Adrenal gland (tissue), 5 donors: ENCODE data around the gene SCAPER.
A peak's percentile ranks its signal among the peaks of the same experiment; 100 is the strongest.

ENCODE experiments used
- POLR2A ChIP-seq, 2 donors: fragments of 450-650 bp; IDR thresholded peaks; one replicate each; pipeline ENCODE4 v1.6.1; 2017; ENCODE audit warnings: antibody characterized with exemption in 2 of 2, mild to moderate bottlenecking in 2 of 2, moderate library complexity in 1 of 2
- TF ChIP-seq, protein P1 (sequence below), 6 experiments: fragments of 450-650 bp in 4 of 6; fragments of 200-600 bp in 2 of 6; sonication (generic) in 1 of 6; IDR thresholded peaks; 1 replicate in 5 of 6; 2 replicates in 1 of 6; pipeline versions ENCODE4 v1.5.1 to v1.8.0; 2016 to 2021; ENCODE audit warnings: antibody characterized with exemption in 6 of 6, mild to moderate bottlenecking in 2 of 6, moderate library complexity in 1 of 6
- donor health status: DM: no; HTN: no; CAD: no.

DNA sequence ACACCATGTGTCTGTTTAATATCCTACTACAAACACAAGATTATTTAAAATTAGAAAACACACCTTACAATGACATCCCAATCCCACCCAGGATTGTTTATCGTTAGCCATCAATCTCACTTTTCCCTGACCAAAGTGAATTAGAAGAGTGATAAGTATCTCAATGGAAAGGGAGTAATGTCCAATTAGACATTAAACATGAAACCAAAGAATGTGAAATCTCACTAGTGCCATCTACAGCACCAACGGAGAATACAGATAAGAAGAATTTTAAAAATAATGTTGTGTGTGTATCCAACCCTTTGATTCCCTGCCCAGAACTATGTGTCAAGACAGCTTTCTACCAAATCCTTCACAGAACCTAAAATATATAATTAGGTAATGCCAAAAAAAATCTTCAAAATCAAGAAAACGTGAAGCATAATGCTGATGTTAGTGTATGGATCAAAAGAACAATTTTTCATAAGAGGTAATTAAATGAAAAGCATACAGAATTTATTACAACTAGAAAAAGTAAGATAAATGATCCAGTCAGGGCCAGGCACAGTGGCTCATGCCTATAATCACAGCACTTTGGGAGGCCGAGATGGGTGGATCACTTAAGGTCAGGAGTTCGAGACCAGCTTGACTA is 64.2 kb downstream of the SCAPER start:
- TF ChIP-seq, protein P1, sequence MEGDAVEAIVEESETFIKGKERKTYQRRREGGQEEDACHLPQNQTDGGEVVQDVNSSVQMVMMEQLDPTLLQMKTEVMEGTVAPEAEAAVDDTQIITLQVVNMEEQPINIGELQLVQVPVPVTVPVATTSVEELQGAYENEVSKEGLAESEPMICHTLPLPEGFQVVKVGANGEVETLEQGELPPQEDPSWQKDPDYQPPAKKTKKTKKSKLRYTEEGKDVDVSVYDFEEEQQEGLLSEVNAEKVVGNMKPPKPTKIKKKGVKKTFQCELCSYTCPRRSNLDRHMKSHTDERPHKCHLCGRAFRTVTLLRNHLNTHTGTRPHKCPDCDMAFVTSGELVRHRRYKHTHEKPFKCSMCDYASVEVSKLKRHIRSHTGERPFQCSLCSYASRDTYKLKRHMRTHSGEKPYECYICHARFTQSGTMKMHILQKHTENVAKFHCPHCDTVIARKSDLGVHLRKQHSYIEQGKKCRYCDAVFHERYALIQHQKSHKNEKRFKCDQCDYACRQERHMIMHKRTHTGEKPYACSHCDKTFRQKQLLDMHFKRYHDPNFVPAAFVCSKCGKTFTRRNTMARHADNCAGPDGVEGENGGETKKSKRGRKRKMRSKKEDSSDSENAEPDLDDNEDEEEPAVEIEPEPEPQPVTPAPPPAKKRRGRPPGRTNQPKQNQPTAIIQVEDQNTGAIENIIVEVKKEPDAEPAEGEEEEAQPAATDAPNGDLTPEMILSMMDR (IDR thresholded peaks at IDR 0.05), result peak; percentile 30 to 63 (median 52)
- TF ChIP-seq POLR2A (IDR thresholded peaks at IDR 0.05), result no peak
